Inferior parietal cortex (tissue), 1 donor: ENCODE data around the gene AGBL5.
A peak's percentile ranks its signal among the peaks of the same experiment; 100 is the strongest.

Source experiments
- DNase-seq: peaks from one replicate; pipeline ENCODE4 v3.0.0-alpha.2; 2016; ENCODE audit errors: extremely low spot score

Gene AGBL5

DNA sequence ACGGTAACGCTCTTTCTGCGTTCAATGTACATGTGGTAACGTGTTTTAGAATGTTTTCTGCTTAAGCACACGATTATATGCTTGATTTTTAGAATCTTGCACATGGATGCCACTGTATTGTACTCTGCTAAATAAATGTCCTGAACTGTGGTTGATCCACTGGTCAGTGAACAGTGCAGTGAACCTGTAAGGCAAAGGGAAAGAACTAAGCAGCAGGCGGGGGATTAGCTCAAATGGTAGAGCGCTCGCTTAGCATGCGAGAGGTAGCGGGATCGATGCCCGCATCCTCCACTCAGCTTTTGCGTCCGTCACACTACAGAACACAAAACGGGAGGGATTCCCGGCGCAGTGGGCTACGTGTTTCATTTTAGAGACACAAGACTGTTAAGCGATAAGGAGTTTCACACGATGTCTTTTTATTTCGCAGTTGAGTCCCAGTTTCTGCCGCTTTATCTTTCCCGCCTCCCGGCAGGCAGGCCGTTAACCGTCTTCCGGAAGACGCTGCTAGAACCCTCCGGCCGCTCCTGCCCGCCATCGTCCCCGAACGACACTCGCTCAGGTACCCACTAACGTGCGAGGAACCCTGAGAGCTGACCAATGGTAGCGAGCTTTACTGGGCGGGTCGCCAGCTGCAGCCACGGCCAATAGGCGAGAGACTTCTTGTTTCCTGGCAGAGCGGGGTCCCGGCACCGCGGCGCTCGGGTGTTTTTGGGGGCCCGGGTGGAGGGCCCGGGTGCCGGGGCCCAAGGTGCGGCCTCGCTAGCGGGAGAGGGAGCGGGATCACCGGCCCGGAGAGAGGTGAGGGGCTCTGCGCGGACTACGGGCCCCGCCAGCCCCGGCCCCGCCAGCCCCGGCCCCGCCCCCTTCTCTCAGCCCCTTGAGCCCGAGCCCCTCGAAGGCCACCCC is at the start of gene AGBL5:
TSS of gene AGBL5 (plus strand) at position 673 of the 906 bp plus-strand sequence. CDS start 1,291 bp downstream, outside the sequence.
- peak; percentile 95 for DNase-seq

- no peak for DNase-seq
Measured at GRCh38 chr2:27001950-27002349, 49.5 kb upstream of the AGBL5 start.

- no peak for DNase-seq
Measured at GRCh38 chr2:27003007-27003406, 48.5 kb upstream of the AGBL5 start.

DNA sequence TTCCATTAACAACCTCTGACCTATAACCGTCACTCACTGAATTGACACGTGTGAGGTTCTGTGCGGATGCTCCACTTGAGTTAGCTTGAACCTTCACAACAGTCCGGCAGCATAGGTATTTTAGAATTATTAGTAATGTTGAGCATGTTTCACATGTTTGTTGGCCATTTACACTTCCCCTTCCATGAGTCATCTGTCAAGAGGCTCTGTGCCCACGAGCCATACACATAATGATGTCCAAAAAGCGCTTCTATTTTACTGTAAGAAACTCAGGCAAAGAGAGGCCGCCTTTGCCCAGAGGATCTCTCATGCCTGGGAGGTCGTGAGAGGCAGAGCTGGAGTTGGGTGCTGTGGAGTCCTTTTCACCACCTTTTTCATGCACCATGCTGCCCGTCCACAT is 47.6 kb upstream of the AGBL5 start:
- DNase-seq, result no peak

DNA sequence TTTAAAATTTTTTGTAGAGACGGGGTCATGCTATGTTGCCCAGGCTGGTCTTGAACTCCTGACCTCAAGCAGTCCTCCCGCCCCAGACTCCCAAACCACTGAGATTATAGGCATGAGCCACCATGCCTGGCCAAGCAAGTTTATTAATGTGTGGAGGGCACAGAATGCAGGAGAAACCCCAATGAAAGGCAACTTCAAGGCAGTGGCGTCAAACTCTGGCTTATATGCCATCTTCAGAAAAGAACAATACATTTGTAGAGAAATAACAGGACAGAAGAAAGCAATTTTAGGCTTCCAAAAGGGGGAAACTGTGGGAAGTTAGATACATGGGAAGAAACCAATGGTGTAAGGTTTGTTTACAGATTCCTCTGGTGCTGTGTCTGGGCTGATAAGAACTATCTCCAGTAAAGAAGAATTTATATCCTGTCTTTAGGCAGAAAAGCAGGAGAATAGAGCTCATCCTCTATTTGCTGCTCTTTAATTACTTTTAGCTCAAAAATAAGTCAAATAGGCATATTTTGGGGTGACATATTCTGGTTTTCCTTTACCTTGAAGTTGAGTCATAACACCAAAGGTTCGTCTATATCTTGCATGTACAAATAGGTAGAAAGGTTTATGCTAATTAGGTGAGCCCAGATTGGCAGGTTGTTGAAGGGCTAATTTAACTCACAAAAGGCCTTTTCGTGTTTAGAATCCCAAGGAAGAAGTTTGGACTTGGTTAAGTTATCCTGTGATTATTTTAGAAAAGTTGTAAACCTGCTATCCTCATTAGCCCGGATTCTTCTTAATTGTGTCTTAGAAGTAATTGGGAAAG is 44.7 kb upstream of the AGBL5 start:
- DNase-seq, result no peak

GRCh38 chr2:27007416-27008374 is 43.8 kb upstream of the AGBL5 start:
- no peak for DNase-seq

GRCh38 chr2:27008678-27009077 is 42.8 kb upstream of the AGBL5 start:
- no peak for DNase-seq

DNA sequence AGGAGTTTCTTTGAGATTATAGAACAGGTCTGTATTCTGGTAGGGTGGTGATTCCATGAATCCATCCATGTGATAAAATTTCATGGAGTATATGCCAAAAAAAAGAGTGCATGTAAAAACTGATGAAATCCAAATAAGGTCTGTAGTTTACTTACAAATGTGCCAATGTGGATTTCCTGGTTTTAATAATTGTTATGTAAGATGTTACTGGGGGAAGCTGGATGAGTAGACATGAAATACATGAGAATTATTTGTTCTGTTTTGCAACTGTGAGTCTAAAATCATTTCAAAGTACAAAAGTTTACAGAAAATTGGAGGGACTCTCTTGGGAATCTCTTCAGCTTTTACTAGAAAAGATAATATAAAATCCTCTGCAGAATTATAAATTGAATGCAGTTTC is 42.4 kb upstream of the AGBL5 start:
- DNase-seq, result no peak

GRCh38 chr2:27009716-27010115 is 41.8 kb upstream of the AGBL5 start:
- no peak for DNase-seq

- no peak for DNase-seq
Measured at GRCh38 chr2:27010139-27010538, 41.3 kb upstream of the AGBL5 start.

- DNase-seq, result no peak
Measured at GRCh38 chr2:27013738-27014137, 37.7 kb upstream of the AGBL5 start.

GRCh38 chr2:27014771-27015433 is 36.6 kb upstream of the AGBL5 start:
- DNase-seq, result no peak

DNA sequence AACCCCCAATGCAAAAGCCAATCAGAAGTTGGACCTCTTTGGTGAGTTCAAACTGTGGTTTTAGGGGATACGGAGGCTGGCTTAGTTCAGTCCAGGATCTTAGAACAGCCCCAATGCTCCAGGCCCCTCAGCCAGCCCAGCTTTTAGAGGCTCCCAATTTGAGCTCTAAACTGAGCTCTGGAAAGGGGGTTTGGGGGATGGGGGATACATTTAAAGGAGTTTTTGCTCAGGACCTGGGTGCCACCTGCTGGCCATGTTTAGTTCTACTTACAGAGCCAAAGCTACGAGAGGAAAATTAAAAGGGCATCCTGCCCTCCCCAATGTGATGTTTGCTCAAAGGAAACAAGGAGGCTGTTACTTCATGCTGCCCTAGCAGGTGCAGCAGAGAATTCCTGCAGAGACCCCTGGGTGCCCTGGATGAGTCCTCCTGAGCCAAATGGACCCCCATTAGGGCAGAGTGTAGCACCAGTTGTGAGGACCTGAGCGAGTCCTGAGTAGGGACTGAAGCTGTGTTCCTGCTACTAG is 34.6 kb upstream of the AGBL5 start:
- DNase-seq, result peak; percentile 67

DNA sequence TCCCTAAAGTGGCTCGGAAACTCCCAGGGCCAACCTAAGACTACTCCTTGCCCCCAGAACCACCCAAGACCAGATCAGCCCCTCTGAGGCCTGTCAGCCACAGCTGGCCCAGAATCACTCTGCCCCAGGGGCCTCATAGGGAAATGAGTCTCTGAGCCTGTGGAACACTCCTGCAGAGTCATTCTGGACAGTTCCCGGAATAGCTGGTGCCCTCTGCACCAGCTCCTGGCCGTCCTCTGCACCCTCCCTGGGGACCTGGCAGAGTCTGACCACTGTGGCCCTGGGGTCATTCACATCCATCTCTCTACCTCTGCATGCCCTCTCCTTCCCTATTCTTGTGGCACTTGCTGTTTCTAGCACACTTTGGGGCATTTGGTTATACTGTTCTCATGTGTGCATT is 33.3 kb upstream of the AGBL5 start:
- no peak for DNase-seq

DNA sequence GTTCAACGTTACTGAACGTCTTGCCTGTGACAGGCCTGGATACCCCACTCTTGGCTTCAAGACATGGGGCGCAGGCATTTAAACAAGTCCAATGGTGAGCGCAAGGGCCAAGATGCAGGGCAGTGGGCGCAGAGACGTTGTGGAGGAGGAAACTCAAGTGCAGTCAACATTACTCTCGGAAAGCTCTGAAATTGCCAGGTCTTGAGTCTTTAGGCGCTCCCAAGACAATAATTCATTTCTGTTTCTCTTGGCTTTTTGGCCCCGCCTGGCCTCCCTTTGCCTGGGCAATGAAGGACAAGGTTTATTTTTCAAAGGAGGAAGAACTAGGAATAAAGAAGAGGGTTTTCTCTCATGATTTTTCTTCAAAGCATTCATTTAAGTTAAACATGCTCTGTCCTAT is 32.0 kb upstream of the AGBL5 start:
- DNase-seq, result no peak

GRCh38 chr2:27019931-27020855 is 31.3 kb upstream of the AGBL5 start:
- DNase-seq, result no peak

DNA sequence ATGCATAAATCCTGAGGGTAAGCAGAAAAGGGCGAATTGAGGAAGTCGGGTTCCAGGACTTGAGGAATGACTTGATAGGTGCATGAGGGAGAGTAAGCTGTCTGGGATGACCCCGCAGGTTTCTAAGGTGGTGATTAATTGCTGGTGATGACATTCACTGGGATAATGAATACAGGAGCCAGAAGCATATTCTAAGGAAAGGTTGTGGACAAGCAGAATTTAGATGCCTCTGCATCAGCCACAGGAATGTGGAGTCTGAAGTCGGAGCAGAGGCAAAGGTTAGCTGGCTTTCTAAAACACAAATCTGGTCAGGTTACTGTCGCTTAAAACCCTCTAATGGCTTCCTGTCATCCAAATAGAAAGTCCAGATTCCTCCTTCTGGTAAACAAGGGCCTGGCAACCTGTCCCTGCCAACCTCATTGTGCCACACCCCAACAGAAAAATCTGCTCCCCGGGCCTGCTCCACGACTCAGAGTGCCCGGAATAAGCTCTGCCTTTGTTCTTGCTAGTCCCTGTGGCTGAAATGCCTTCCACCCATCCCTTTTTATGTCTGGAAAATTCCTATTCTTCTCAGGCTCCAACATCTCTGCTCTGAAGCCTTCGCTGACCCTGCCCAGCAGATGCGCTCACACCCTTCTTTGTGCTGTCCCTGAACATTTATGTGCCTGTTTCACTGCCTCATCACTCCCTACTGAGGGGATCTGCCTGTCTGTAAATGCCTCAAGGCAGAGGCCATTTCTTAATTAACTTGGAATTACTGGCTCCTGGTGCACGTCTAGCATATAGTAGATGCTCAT is 30.0 kb upstream of the AGBL5 start:
- DNase-seq, result no peak

GRCh38 chr2:27023740-27024139 is 27.7 kb upstream of the AGBL5 start:
- no peak for DNase-seq

GRCh38 chr2:27024188-27024587 is 27.3 kb upstream of the AGBL5 start:
- DNase-seq, result no peak
